CD4-positive, alpha-beta T cell treated with Interferon alpha-2 for 1 hour (primary cell): ENCODE results near the gene SLC35F2.
A peak's percentile ranks its signal among the peaks of the same experiment; 100 is the strongest.
"Not testable (repeated sequence)": the region's sequence is repeated elsewhere in the genome, so short reads cannot be mapped to it uniquely, and the experiment has no call there.

Source experiments
- DNase-seq, 2 donors: peaks; one replicate each; pipeline ENCODE4 v3.0.0-alpha.2; 2020 to 2022

The SLC35F2 gene

GRCh38 chr11:107840129-107840484 lies 18.5 kb downstream of the SLC35F2 start:
- no peak for DNase-seq

- DNase-seq, result no peak
Observed at GRCh38 chr11:107836851-107837250, 21.7 kb downstream of the SLC35F2 start.

GRCh38 chr11:107834995-107835394 lies 23.6 kb downstream of the SLC35F2 start:
- no peak for DNase-seq

GRCh38 chr11:107833926-107834325 lies 24.7 kb downstream of the SLC35F2 start:
- not testable (repeated sequence) for DNase-seq

- DNase-seq, result no peak
Observed at GRCh38 chr11:107830915-107831540, 27.6 kb downstream of the SLC35F2 start.

- DNase-seq, result no peak
Observed at GRCh38 chr11:107827041-107827440, 31.5 kb downstream of the SLC35F2 start.

GRCh38 chr11:107825875-107826274 lies 32.7 kb downstream of the SLC35F2 start:
- no peak for DNase-seq

- peak in 1 of 2 donors; percentile 3 for DNase-seq
Observed at GRCh38 chr11:107824668-107825369, 33.8 kb downstream of the SLC35F2 start.

- no peak for DNase-seq
Observed at GRCh38 chr11:107821199-107821927, 37.2 kb downstream of the SLC35F2 start.

- DNase-seq, result no peak
Observed at GRCh38 chr11:107819361-107820014, 39.1 kb downstream of the SLC35F2 start.

- DNase-seq, result no peak
Observed at GRCh38 chr11:107818491-107818890, 40.1 kb downstream of the SLC35F2 start.

GRCh38 chr11:107816028-107816427 lies 42.6 kb downstream of the SLC35F2 start:
- no peak for DNase-seq

GRCh38 chr11:107810875-107811274 lies 47.7 kb downstream of the SLC35F2 start:
- no peak for DNase-seq

GRCh38 chr11:107808521-107808920 lies 50.1 kb downstream of the SLC35F2 start:
- no peak for DNase-seq

- DNase-seq, result no peak
Observed at GRCh38 chr11:107804971-107805370, 53.6 kb downstream of the SLC35F2 start.

GRCh38 chr11:107804211-107804610 lies 54.4 kb downstream of the SLC35F2 start:
- no peak for DNase-seq

GRCh38 chr11:107801641-107802040 lies 56.9 kb downstream of the SLC35F2 start:
- DNase-seq, result no peak

GRCh38 chr11:107799218-107799859 lies 59.2 kb downstream of the SLC35F2 start:
- DNase-seq, result peak; percentile 38 to 62

GRCh38 chr11:107792049-107792443 lies 66.5 kb downstream of the SLC35F2 start:
- no peak for DNase-seq

- no peak for DNase-seq
Observed at GRCh38 chr11:107791343-107792048, 67.1 kb downstream of the SLC35F2 start.

- DNase-seq, result no peak
Observed at GRCh38 chr11:107789767-107790166, 68.8 kb downstream of the SLC35F2 start.

- no peak for DNase-seq
Observed at GRCh38 chr11:107787733-107788132, 70.9 kb downstream of the SLC35F2 start.
